Stimulated activated CD8-positive, alpha-beta memory T cell treated with anti-CD3 and anti-CD28 coated beads, Interleukin-7, amount 100 ng/mL, for 4 hours (primary cell): ENCODE results near the gene POLA2.
"Not testable (repeated sequence)": the region's sequence is repeated elsewhere in the genome, so short reads cannot be mapped to it uniquely, and the experiment has no call there.

ENCODE experiments used
- DNase-seq, 2 donors: peaks; one replicate each; pipeline ENCODE4 v3.0.0-alpha.2; 2020; ENCODE audit warnings: low read depth in 2 of 2

POLA2 gene

GRCh38 chr11:65308281-65308891, 46.6 kb downstream of the POLA2 start:
- no peak for DNase-seq

- no peak for DNase-seq
Measured at GRCh38 chr11:65309006-65309405, 47.2 kb downstream of the POLA2 start.

GRCh38 chr11:65310215-65310614, 48.5 kb downstream of the POLA2 start:
- no peak for DNase-seq

GRCh38 chr11:65310736-65311135, 49.0 kb downstream of the POLA2 start:
- no peak for DNase-seq

- DNase-seq = no peak
Measured at GRCh38 chr11:65311170-65311678, 49.5 kb downstream of the POLA2 start.

- DNase-seq = peak; percentile 27 to 62
Measured at GRCh38 chr11:65314501-65315203, 52.9 kb downstream of the POLA2 start, which contains the start of gene CDC42EP2. TSS of gene CDC42EP2 (plus strand) at chr11:65314866. CDS start at chr11:65320899, 6,033 bp downstream.

GRCh38 chr11:65315204-65315865, 53.6 kb downstream of the POLA2 start:
- peak; percentile 64 to 73 for DNase-seq

- DNase-seq = no peak
Measured at GRCh38 chr11:65315866-65316226, 54.1 kb downstream of the POLA2 start.

GRCh38 chr11:65316227-65317024, 54.7 kb downstream of the POLA2 start:
- DNase-seq = no peak

GRCh38 chr11:65317025-65317786, 55.4 kb downstream of the POLA2 start:
- no peak for DNase-seq

GRCh38 chr11:65320386-65321075, 58.8 kb downstream of the POLA2 start:
- DNase-seq = no peak

- no peak for DNase-seq
Measured at GRCh38 chr11:65321076-65321475, 59.3 kb downstream of the POLA2 start.

GRCh38 chr11:65321828-65322485, 60.2 kb downstream of the POLA2 start:
- no peak for DNase-seq

- no peak for DNase-seq
Measured at GRCh38 chr11:65323813-65324212, 62.1 kb downstream of the POLA2 start.

- no peak for DNase-seq
Measured at GRCh38 chr11:65325435-65325834, 63.7 kb downstream of the POLA2 start.

GRCh38 chr11:65327021-65327420, 65.3 kb downstream of the POLA2 start:
- no peak for DNase-seq

- DNase-seq = no peak
Measured at GRCh38 chr11:65329478-65329877, 67.7 kb downstream of the POLA2 start.

GRCh38 chr11:65329944-65330403, 68.2 kb downstream of the POLA2 start:
- DNase-seq = peak; percentile 65 to 78

GRCh38 chr11:65330544-65330943, 68.8 kb downstream of the POLA2 start:
- DNase-seq = no peak

GRCh38 chr11:65332591-65332990, 70.8 kb downstream of the POLA2 start:
- DNase-seq = not testable (repeated sequence)
